Breast epithelium (tissue), 4 donors: ENCODE data around the gene SERPINB6. TPM values are rescaled to one million over a fixed set of nuclear protein-coding genes. Genes with fewer than 3 reads are reported as not detected.

Source experiments
- DNase-seq, 2 donors: peaks; one replicate each; pipeline ENCODE4 v3.0.0-alpha.2; 2019; ENCODE audit warnings: low spot score in 2 of 2
- H3K27ac ChIP-seq, 2 donors: fragments of 200-600 bp; sonication (generic) in 1 of 2; one replicate each; pipeline ENCODE4 v1.5.1; 2016 to 2019; ENCODE audit warnings: mild to moderate bottlenecking in 1 of 2
- H3K27me3 ChIP-seq, 2 donors: fragments of 200-600 bp; sonication (generic) in 1 of 2; one replicate each; pipeline versions ENCODE4 v1.5.1 to v1.6.0; 2017 to 2019; ENCODE audit warnings: control low read depth in 1 of 2, mild to moderate bottlenecking in 1 of 2
- H3K36me3 ChIP-seq: fragments of 200-600 bp; one replicate; pipeline ENCODE4 v1.5.1; 2019
- H3K4me1 ChIP-seq, 2 donors: fragments of 200-600 bp; sonication (generic); one replicate each; pipeline ENCODE4 v1.5.1; 2016 to 2019; ENCODE audit warnings: control low read depth in 1 of 2
- H3K4me3 ChIP-seq, 3 donors: fragments of 200-600 bp; sonication (generic); 1 replicate in 2 of 3; 2 replicates in 1 of 3; pipeline ENCODE4 v1.5.1; 2016 to 2019; ENCODE audit warnings: mild to moderate bottlenecking in 3 of 3, moderate library complexity in 2 of 3
- H3K9me3 ChIP-seq, 2 donors: fragments of 200-600 bp; sonication (generic) in 1 of 2; one replicate each; pipeline ENCODE4 v1.5.1; 2016 to 2019; ENCODE audit warnings: control low read depth in 1 of 2
- CTCF ChIP-seq, 3 donors: fragments of 450-650 bp; IDR thresholded peaks; one replicate each; pipeline ENCODE4 v1.5.1; 2016 to 2017; ENCODE audit warnings: antibody characterized with exemption in 3 of 3, mild to moderate bottlenecking in 3 of 3, moderate library complexity in 3 of 3
- POLR2A ChIP-seq: fragments of 450-650 bp; IDR thresholded peaks from one replicate; pipeline ENCODE4 v1.6.1; 2016; ENCODE audit warnings: antibody characterized with exemption, mild to moderate bottlenecking, moderate library complexity
- POLR2AphosphoS5 ChIP-seq, 3 donors: sonication (generic); formaldehyde crosslinking; IDR thresholded peaks; one replicate each; pipeline ENCODE4 v1.6.1; 2017; ENCODE audit warnings: antibody characterized with exemption in 3 of 3
- intact Hi-C: fragments of 100-400 bp; cut with DNase I; formaldehyde crosslinking; loops from one replicate; pipeline ENCODE4 v1.15.1; 2023; ENCODE audit warnings: low total_unique reads
- total RNA-seq, 3 donors: library from RNA; depleted of rRNA; stranded (reverse); fragments of >200 nt; gene quantifications; one replicate each; pipeline ENCODE4 v1.1.0, GENCODE V29; 2016

SERPINB6 gene
- total RNA-seq, 3 donors from 2014 or later = 100 to 146 (median 137) TPM

GRCh38 chr6:2950713-2951112 is 20.7 kb downstream of the SERPINB6 start:
- no peak for DNase-seq
- Histone ChIP-seq H3K36me3 (no peaks in the 10 kb centered on the region), H3K9me3 (no peaks in the 10 kb centered on the region), H3K4me3 (no peak overlapping the region), H3K4me1 (no peaks in the 10 kb centered on the region), H3K27me3 (no peaks in the 10 kb centered on the region), H3K27ac (no peak overlapping the region)
- TF ChIP-seq POLR2A = no peak
- TF ChIP-seq CTCF (IDR thresholded peaks at IDR 0.05) = no peak
- intact Hi-C loops = no loop called here

GRCh38 chr6:2949536-2950083 is 21.8 kb downstream of the SERPINB6 start:
- no peaks in the 10 kb centered on the region for H3K27me3 ChIP-seq
- no peaks in the 10 kb centered on the region for H3K9me3 ChIP-seq
- no peaks in the 10 kb centered on the region for H3K4me1 ChIP-seq
- intact Hi-C loops = no loop called here
- DNase-seq = no peak
- TF ChIP-seq CTCF (IDR thresholded peaks at IDR 0.05) = no peak
- no peak for TF ChIP-seq POLR2AphosphoS5 (IDR thresholded peaks at IDR 0.05)
- TF ChIP-seq POLR2A = no peak
- H3K27ac ChIP-seq = no peak overlapping the region
- no peak overlapping the region for H3K4me3 ChIP-seq
- H3K36me3 ChIP-seq = no peaks in the 10 kb centered on the region

- no peak overlapping the region for H3K4me3 ChIP-seq
- H3K36me3 ChIP-seq = no peaks in the 10 kb centered on the region
- TF ChIP-seq CTCF (IDR thresholded peaks at IDR 0.05) (no peak), POLR2A (no peak), POLR2AphosphoS5 (IDR thresholded peaks at IDR 0.05) (no peak)
- H3K27me3 ChIP-seq = no peaks in the 10 kb centered on the region
- intact Hi-C loops = no loop called here
- no peaks in the 10 kb centered on the region for H3K9me3 ChIP-seq
- no peaks in the 10 kb centered on the region for H3K4me1 ChIP-seq
- DNase-seq = no peak
- no peak overlapping the region for H3K27ac ChIP-seq
Measured at GRCh38 chr6:2949121-2949520, 22.2 kb downstream of the SERPINB6 start.

DNA sequence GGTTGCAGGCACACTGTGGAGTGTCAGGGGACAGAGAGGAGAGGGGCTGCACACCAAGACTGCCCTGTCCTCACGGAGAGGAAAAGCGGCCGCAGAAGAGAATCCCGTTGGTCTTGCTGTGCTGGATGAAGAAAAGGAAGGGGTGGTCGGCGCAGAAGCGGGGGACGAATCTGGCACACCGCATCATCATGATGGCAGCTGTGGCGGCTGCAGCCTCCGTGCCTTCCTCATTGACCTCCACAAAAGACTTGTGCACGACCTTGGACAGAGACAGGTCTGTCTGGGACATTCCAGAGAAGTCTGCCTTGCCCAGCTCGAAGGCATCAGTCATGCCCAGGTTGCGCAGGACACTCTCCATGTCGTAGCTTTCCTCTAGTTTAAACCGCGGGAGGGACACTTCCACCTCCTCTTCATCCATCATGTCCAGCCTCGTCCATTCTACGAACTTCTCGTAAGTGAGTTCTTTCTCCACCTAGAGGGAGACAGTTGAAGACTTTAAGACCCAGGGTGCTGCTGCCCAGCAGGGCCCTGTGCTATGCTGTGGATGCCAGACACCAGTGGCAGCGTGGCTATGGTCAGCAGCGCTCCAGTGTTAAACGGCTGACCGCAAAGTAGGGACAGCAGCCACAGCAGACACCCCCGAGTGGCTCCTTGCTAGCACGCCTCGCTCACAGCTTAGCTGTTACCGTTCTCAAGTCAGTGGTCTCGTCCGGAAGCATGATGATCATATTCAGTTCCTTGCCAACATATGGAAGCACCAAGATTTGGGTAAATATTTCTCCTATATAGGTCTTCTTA is 22.9 kb downstream of the SERPINB6 start:
- no peak for TF ChIP-seq POLR2AphosphoS5 (IDR thresholded peaks at IDR 0.05)
- Histone ChIP-seq H3K27ac (no peak overlapping the region), H3K27me3 (no peaks in the 10 kb centered on the region), H3K36me3 (no peaks in the 10 kb centered on the region), H3K9me3 (no peaks in the 10 kb centered on the region), H3K4me1 (no peaks in the 10 kb centered on the region), H3K4me3 (no peak overlapping the region)
- no peak for DNase-seq
- intact Hi-C loops = no loop called here

DNA sequence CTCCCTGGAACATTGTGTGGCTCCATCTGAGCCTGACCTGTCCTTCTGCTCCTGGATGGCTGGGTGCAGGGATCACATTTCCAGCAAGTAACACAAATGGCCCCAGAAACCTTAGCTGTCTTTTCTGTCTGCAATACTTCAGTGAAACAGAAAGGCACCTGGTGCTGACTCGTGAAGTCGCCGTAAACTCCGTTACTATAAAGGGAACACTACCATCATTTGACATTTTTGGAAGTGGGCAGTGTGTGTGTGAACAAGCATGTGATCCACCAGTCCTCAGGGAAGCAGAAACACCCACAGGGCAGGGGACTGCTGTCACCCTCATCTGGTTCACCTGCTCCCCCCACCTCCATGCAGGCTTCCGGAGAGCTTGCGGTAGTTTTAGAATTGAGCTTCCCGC is 23.9 kb downstream of the SERPINB6 start:
- no peaks in the 10 kb centered on the region for H3K4me1 ChIP-seq
- intact Hi-C loops = no loop called here
- no peak for TF ChIP-seq CTCF (IDR thresholded peaks at IDR 0.05)
- no peak for TF ChIP-seq POLR2AphosphoS5 (IDR thresholded peaks at IDR 0.05)
- no peak for TF ChIP-seq POLR2A
- no peak overlapping the region for H3K4me3 ChIP-seq
- H3K9me3 ChIP-seq = no peaks in the 10 kb centered on the region
- H3K36me3 ChIP-seq = no peaks in the 10 kb centered on the region
- H3K27ac ChIP-seq = no peak overlapping the region
- H3K27me3 ChIP-seq = no peaks in the 10 kb centered on the region
- no peak for DNase-seq
